Tibial nerve (tissue), 3 donors: ENCODE results near the gene CYP4F12.

Experiments
- CTCF ChIP-seq, 5 experiments: fragments of 200-600 bp in 3 of 5; fragments of 450-650 bp in 2 of 5; sonication (generic) in 3 of 5; IDR thresholded peaks; one replicate each; pipeline ENCODE4 v1.5.1; 2016 to 2019; ENCODE audit warnings: antibody characterized with exemption in 5 of 5, mild to moderate bottlenecking in 3 of 5, moderate library complexity in 2 of 5
- POLR2A ChIP-seq, 2 donors: fragments of 450-650 bp; IDR thresholded peaks; one replicate each; pipeline ENCODE4 v1.6.1; 2017; ENCODE audit warnings: antibody characterized with exemption in 2 of 2, mild to moderate bottlenecking in 2 of 2, moderate library complexity in 2 of 2

DNA sequence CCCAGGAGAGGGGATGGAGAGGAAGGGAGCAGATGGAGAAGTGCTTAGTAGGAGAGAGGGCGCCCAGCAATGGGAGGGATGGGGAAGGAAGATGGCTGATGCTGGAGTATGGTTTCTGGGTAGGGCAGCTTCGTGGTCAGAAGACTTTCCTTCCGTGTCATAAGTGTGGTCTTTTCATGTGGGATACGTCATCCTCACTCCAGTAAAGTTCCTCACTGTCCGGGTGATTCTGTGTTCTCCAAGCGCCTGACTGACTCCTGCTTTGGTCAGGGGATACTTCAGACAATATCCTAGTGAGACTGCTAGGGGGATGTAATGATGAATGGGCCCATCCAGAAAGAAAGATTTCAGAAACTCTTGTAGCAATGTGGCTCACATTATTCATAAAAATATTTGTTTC lies 61.0 kb downstream of the CYP4F12 start:
- no peak for TF ChIP-seq CTCF (IDR thresholded peaks at IDR 0.05)
- TF ChIP-seq POLR2A (IDR thresholded peaks at IDR 0.05) = no peak
